GM12878 (cell line): Measurements from ENCODE around the gene AGRP. TPM values are rescaled to one million over a fixed set of nuclear protein-coding genes. Genes with fewer than 3 reads are reported as not detected.

Source experiments
- BRCA1 ChIP-seq: IDR thresholded peaks from 2 replicates; pipeline ENCODE4 v1.6.1; 2011; ENCODE audit warnings: low read depth, low read length, improper control_type of control experiment
- CHD1 ChIP-seq: IDR thresholded peaks from 2 replicates; pipeline ENCODE4 v1.6.1; 2012; ENCODE audit warnings: low read depth, low read length, improper control_type of control experiment
- CREB1 ChIP-seq: IDR thresholded peaks from 2 replicates; pipeline ENCODE4 v1.6.1; 2012; ENCODE audit warnings: low read depth, mild to moderate bottlenecking, inconsistent platforms
- EZH2 ChIP-seq: IDR thresholded peaks from 2 replicates; pipeline ENCODE4 v1.6.1; 2012; ENCODE audit warnings: low read depth, mild to moderate bottlenecking, control low read depth, inconsistent platforms, low read length, borderline replicate concordance; ENCODE audit not compliant: control insufficient read depth
- FOS ChIP-seq: IDR thresholded peaks from 3 replicates; pipeline ENCODE4 v1.6.1; 2011; ENCODE audit warnings: borderline replicate concordance; ENCODE audit not compliant: insufficient read length; ENCODE audit errors: extremely low read depth
- FOXK2 ChIP-seq: fragments of 450-650 bp; IDR thresholded peaks from 2 replicates; pipeline ENCODE4 v1.6.1; 2017; ENCODE audit warnings: mild to moderate bottlenecking, moderate library complexity
- MEF2B ChIP-seq: fragments of 450-650 bp; IDR thresholded peaks from 2 replicates; pipeline ENCODE4 v1.6.1; 2018; ENCODE audit warnings: mild to moderate bottlenecking, moderate library complexity; ENCODE audit not compliant: partially characterized antibody, poor library complexity, severe bottlenecking
- MYB ChIP-seq: fragments of 150-350 bp; IDR thresholded peaks from 2 replicates; pipeline ENCODE4 v1.6.1; 2014; ENCODE audit warnings: mild to moderate bottlenecking, low read depth, low read length, borderline replicate concordance
- MYC ChIP-seq: IDR thresholded peaks from 2 replicates; pipeline ENCODE4 v1.6.1; 2011; ENCODE audit warnings: mild to moderate bottlenecking, low read length, moderate library complexity, inconsistent platforms; ENCODE audit not compliant: insufficient read depth, insufficient replicate concordance, insufficient read length, severe bottlenecking
- NFYB ChIP-seq: IDR thresholded peaks from 2 replicates; pipeline ENCODE4 v1.6.1; 2011; ENCODE audit warnings: low read depth, mild to moderate bottlenecking, low read length, improper control_type of control experiment, moderate library complexity; ENCODE audit not compliant: insufficient read depth
- PAX5 ChIP-seq: IDR thresholded peaks from 2 replicates; pipeline ENCODE4 v1.6.1; 2011; ENCODE audit warnings: low read depth, low read length, borderline replicate concordance
- POU2F2 ChIP-seq: IDR thresholded peaks from 3 replicates; pipeline ENCODE4 v1.6.1; 2011; ENCODE audit warnings: low read depth, mild to moderate bottlenecking, low read length, borderline replicate concordance
- PRDM15 ChIP-seq: fragments of 450-650 bp; formaldehyde crosslinking; IDR thresholded peaks from 2 replicates; pipeline ENCODE4 v1.4.0; 2020; ENCODE audit warnings: mild to moderate bottlenecking, moderate library complexity
- RBBP5 ChIP-seq: fragments of 200-600 bp; sonication (generic); conservative IDR thresholded peaks from 2 replicates; pipeline ENCODE4 v1.6.1; 2016
- RELA ChIP-seq: fragments of 450-650 bp; IDR thresholded peaks from 2 replicates; pipeline ENCODE4 v1.8.0; 2014; ENCODE audit warnings: borderline replicate concordance; ENCODE audit not compliant: partially characterized antibody
- SMC3 ChIP-seq: IDR thresholded peaks from 2 replicates; pipeline ENCODE4 v1.6.1; 2011; ENCODE audit warnings: low read length, improper control_type of control experiment, borderline replicate concordance
- SREBF2 ChIP-seq: IDR thresholded peaks from 2 replicates; pipeline ENCODE4 v1.6.1; 2012; ENCODE audit warnings: mild to moderate bottlenecking, low read length
- STAT3 ChIP-seq: IDR thresholded peaks from 2 replicates; pipeline ENCODE4 v1.6.1; 2011; ENCODE audit warnings: low read depth, low read length, improper control_type of control experiment
- ZNF24 ChIP-seq: fragments of 450-650 bp; IDR thresholded peaks from 2 replicates; pipeline ENCODE4 v1.6.1; 2017; ENCODE audit warnings: antibody characterized with exemption, mild to moderate bottlenecking
- polyA plus RNA-seq, 11 experiments: library from polyadenylated mRNA; depleted of rRNA in 4 of 11; unstranded in 6 of 11; stranded (reverse) in 5 of 11; fragments of >200 nt; fragmentation: Nextera tagmentation in 4 of 11; fragmentation: Illumina TruSeq in 1 of 11; extraction: Ambion mirVana in 4 of 11; extraction: Trizol in 1 of 11; gene quantifications; 1 replicate in 1 of 11; 2 replicates in 10 of 11; pipeline versions ENCODE4 v1.2.1 to v1.2.3, GENCODE V29; 2011 to 2016; ENCODE audit warnings: inconsistent platforms in 2 of 11, missing spikeins in 2 of 11, low read depth in 1 of 11
- total RNA-seq, 4 experiments: library from RNA; depleted of rRNA in 3 of 4; stranded (reverse); fragments of >200 nt in 3 of 4; fragmentation: Illumina TruSeq in 1 of 4; extraction: Trizol in 1 of 4; gene quantifications; 2 replicates each; pipeline versions ENCODE4 v1.2.1 to v1.2.3, GENCODE V29; 2013 to 2021
- TF ChIP-seq, protein P1 (sequence below): IDR thresholded peaks from 2 replicates; pipeline ENCODE4 v1.6.1; 2012; ENCODE audit warnings: mild to moderate bottlenecking, low read depth, low read length

Gene AGRP
- total and polyA plus RNA-seq, 10 of the 15 experiments (the other 5 are each of a cell fraction or from before 2014, with no cell fraction given), result 0.16 to 0.75 (median 0.53) TPM; not detected in 6

GRCh38 chr16:67517661-67518423, 34.5 kb upstream of the AGRP start (continued):
- TF ChIP-seq MYC, result no peak
- TF ChIP-seq PRDM15 (CRISPR knock-in tag), result no peak
- peak; percentile 66 for TF ChIP-seq MEF2B
- no peak for TF ChIP-seq CREB1
- no peak for TF ChIP-seq RBBP5
- TF ChIP-seq CHD1, result no peak
- TF ChIP-seq, protein P1, sequence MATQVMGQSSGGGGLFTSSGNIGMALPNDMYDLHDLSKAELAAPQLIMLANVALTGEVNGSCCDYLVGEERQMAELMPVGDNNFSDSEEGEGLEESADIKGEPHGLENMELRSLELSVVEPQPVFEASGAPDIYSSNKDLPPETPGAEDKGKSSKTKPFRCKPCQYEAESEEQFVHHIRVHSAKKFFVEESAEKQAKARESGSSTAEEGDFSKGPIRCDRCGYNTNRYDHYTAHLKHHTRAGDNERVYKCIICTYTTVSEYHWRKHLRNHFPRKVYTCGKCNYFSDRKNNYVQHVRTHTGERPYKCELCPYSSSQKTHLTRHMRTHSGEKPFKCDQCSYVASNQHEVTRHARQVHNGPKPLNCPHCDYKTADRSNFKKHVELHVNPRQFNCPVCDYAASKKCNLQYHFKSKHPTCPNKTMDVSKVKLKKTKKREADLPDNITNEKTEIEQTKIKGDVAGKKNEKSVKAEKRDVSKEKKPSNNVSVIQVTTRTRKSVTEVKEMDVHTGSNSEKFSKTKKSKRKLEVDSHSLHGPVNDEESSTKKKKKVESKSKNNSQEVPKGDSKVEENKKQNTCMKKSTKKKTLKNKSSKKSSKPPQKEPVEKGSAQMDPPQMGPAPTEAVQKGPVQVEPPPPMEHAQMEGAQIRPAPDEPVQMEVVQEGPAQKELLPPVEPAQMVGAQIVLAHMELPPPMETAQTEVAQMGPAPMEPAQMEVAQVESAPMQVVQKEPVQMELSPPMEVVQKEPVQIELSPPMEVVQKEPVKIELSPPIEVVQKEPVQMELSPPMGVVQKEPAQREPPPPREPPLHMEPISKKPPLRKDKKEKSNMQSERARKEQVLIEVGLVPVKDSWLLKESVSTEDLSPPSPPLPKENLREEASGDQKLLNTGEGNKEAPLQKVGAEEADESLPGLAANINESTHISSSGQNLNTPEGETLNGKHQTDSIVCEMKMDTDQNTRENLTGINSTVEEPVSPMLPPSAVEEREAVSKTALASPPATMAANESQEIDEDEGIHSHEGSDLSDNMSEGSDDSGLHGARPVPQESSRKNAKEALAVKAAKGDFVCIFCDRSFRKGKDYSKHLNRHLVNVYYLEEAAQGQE, result no peak
- no peak for TF ChIP-seq STAT3
- TF ChIP-seq SMC3, result no peak
- no peak for TF ChIP-seq SREBF2
- no peak for TF ChIP-seq FOS
- no peak for TF ChIP-seq EZH2
- TF ChIP-seq BRCA1, result no peak
- no peak for TF ChIP-seq ZNF24
- TF ChIP-seq MYB, result no peak
- no peak for TF ChIP-seq NFYB
- peak; percentile 75; the same call in 1 of the 2 replicates for TF ChIP-seq PAX5
- no peak for TF ChIP-seq RELA
- TF ChIP-seq POU2F2, result no peak
- no peak for TF ChIP-seq FOXK2
